Amygdala (tissue), 56 donors: ENCODE results near the gene TMEM132A.

ENCODE experiments used
- DNase-seq, 56 donors: peaks; one replicate each; lab custom pipeline; 2025; lab: John Stamatoyannopoulos, UW

TMEM132A gene

DNA sequence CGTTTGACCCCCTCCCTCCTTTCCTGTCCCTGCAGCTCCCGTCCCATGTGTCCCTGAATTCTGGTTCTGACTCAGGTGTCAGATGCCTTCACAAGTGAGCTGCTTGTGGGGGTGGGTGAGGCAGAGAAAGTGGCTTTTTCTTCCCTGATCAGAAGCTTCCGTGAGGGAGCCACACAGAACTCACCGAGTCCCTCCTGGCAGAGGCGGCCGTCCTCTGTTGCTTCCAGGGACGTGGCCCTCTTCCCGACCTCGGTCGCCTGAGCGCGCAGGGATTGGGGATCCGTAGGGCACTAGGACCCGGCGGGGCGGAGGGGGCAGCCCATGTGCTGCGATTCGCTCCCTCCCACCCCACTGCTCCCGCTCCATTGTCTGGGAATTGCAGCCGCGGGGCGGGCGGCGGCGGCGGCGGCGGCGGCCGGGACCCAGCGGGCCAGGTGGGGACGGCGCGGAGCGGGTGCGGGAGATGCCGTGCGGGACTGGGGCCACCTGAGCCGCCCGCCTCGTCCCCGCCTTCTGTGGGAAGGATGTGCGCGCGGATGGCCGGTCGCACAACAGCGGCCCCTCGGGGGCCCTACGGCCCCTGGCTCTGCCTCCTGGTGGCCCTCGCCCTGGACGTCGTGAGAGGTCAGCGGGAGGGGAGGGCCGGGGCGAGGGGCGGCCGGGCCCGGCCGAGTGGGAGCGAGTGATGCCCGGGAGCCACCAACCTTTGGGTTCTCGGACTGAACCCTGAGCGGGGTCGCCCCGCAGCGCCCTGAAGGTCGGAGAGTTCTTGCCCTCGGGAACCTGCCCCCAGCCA is at the start of gene TMEM132A:
Gene TMEM132A, plus strand, starts transcription at position 351 of the 796 bp plus-strand sequence. Its CDS starts 174 bp downstream, at position 525.
- DNase-seq = peak in 52 of 56 donors; percentile 22 to 86 (median 66)

GRCh38 chr11:60875366-60876167 is 48.7 kb upstream of the TMEM132A start:
- DNase-seq = no peak

DNA sequence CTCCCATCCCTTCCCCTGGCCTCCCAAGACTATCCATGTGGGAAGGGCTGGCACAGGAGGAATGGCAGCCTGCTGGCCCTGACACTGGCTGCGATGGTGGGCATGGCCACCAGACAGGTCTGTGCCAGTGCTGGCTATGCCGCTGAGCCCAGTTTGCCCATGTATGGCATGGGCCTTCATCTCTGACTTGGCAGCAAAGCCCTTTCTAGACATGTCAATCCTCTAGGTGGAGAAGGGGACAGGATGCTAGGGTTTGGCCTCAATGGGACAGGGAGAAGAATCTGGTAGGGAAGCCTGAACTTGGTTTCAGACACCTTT is 48.1 kb upstream of the TMEM132A start:
- no peak for DNase-seq

DNA sequence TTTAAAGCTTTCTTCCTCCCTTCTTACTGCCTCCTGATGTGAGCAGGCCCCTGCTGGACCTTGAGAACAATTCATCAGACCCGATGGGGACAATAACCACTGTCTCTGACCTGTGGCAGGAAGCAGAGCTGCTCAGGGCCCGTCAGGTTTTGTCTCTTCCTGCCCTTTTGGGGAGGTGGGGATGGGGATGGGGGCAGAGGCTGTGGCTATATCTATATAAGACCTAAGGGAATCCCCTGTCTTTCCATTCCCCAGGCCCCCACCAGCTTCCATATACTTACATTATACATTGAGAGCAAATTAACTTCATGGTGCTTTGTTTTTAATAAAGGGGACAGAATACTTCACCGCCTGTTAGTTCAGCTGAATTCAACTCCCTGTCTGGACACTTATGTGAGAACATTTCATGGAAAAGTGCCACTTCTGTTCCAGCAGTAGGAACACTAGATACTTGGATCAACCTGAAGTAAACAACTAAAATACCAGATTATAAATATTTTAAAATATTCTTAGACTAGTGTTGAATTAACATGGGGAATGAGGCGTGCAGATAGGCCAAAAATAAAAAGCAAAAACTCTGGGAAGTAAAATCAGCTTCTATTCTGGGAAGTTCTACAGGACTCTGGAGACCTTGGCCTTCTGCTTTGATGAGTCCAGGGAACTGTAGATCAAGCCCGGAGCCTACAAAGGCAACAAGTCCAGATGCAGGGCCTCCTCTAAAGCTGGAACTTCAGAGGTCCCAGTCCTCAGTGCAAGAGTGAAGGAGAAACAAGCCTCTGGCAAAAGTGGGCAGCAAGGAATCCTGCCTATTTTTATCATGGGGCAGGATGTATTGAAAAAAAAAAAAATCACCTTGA is 45.8 kb upstream of the TMEM132A start:
- no peak for DNase-seq

DNA sequence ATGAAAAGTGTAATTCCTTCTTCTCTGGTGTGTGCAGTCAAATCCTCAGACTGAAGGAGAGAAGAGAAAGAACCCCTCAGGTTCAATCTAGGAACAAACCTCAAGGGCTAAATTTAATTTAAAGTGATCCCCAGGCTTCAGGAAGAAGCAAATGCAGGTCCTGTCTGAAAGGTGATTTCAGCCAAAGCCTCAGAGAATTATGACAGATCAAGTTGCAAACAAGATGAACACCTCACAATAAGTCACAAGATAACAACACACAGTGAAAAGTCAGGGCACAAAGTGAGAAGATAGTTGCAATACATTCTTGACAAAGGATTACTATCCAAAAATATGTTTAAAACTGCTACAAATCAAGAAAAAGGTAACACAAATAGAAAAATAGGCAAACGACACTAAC is 45.2 kb upstream of the TMEM132A start:
- no peak for DNase-seq

GRCh38 chr11:60879971-60880588 is 44.2 kb upstream of the TMEM132A start:
- no peak for DNase-seq

- no peak for DNase-seq
Observed at GRCh38 chr11:60880643-60881282, 43.5 kb upstream of the TMEM132A start.

- peak in 9 of 56 donors; percentile 9 to 40 (median 21) for DNase-seq
Observed at GRCh38 chr11:60887556-60887955, 36.7 kb upstream of the TMEM132A start.

DNA sequence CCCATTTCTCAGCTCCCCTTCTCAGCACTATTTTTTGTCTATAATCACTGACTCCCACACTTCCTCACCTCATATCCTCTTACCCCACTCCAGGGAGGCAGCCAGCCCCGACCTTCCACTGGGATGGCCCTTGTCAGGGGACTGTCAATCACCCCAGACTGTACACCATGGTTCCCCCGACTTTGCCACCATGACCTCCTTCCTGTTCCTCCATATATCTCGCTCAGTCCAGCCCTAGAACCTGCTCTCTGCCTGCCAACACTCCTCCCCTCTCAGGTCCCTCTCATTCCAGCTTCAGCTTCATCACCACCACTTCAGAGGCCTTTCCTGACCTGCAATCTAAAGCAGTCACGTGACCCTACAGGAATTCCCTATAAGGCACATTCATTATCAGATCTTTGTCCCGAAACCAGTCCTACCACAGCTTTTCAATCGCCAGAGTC is 34.4 kb upstream of the TMEM132A start:
- no peak for DNase-seq

DNA sequence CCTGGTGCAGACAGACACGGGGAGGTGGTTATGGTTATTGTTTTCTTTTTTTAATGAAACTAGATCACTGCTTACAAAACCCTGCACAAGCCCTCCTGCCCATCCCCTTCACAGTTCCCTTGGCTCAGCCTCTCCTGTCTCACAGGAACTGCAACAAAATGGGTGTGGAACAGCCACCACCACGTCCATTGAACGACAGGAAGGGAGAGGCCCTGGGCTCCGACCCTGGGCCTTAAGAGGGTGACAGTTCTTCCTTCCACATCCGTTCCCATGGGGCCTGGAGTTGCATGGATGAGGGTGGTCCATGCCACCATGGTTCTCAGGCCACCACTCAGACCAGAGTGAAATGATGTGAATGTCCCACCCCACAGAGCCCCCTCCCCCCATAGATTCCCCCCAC is 33.6 kb upstream of the TMEM132A start:
- no peak for DNase-seq

- no peak for DNase-seq
Observed at GRCh38 chr11:60891103-60891741, 33.0 kb upstream of the TMEM132A start.

DNA sequence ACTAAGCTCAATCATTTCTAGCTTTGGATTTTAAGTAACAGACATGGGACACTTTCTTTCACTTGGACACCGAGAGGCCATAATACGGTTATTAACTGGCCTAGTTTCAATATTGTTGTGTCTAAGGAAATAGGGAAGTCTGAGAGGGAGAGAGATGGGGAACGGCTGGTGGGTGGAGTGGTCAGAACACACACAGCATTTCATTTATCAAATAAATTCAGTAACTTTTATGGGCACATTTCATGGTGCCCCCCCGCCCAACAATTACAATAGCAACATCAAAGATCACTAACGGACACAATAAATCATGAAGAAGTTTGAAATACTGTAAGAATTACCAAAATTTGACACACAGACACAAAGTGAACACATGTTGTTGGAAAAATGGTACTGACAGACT is 28.6 kb upstream of the TMEM132A start:
- no peak for DNase-seq

DNA sequence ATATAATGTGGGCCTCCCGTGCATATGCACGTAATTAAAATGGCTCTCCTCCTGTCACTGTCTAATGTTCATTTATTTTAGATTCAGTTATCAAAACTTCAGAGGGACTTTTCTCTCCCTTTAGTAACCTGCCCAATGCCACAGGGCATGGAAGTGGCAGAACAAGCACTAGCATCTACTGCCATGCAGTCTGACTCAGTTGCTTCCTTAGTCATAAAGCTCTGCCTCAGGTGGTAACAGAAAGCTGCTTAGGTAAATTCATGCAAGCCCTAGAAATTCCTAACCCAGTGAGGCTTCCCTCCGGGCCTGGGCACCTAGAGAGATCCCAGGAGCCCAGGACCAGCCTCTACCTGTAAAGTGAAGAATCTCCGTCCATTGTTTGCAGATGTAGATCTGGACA is 26.8 kb upstream of the TMEM132A start:
- no peak for DNase-seq

DNA sequence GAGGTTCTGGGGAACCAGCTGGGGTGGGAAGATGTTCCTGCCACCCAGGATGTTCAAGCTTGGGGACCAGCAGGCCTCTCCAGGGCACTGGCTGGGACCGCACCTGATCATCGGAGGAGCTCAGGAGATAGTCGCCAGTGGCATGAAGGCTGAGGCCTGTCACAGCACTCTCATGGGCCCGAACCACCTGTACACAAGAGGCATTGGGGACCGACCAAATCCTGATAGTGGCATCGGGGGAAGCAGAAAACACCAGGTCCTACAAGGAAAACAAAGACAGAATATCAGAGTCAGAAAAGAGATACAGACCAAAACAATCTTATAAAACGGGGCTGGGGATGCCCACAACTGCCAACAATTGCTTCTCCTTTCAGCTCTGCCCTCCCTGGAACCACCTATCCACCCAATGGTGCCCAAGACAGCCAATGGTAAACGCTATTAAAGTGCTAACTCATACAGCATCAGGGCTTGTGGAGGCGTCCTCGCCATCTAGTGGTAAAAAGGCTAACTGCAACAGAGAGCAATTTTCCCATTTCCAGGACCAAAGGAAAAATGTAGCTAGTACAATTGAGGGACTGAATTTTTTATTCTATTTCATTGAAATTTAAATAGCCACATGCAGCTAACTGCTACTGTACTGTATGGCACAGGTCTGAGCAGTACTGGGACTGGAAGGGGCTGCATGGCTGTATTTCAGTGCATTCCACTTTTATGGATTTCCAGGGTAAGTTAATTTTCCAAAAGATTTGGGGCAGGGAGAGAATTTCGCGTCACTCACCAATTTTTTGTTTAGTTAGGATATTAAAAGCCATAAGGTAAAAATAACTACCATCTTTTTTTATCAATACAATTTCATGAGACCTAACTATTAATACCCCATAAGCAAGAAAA is 25.0 kb upstream of the TMEM132A start:
- DNase-seq = peak in 6 of 56 donors; percentile 6 to 68 (median 24)

GRCh38 chr11:60899977-60900376 is 24.3 kb upstream of the TMEM132A start:
- DNase-seq = no peak

- DNase-seq = peak in 14 of 56 donors; percentile 23 to 61 (median 41)
Observed at GRCh38 chr11:60900673-60901404, 23.4 kb upstream of the TMEM132A start.

DNA sequence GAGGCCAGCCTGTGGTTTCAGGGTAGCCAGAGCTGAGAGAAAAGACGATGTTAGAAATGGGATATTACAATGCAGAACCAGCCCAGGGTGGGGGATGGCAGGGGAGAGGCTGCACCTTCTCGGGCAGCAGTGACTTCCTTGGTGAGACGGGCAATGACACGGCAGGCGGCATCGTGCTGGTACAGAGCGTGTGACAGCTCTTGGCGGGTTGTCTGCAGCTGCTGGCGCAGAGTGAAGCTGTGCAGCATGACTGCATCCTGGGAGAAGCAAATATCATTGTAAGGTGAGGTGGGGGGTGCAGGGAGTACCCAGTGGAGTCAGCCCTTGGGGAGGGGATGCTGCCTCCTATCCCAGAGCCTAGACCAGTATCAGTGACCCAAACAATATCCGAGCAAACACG is 21.6 kb upstream of the TMEM132A start:
- DNase-seq = no peak

GRCh38 chr11:60905047-60905446 is 19.2 kb upstream of the TMEM132A start:
- DNase-seq = no peak
